Measurements from ENCODE around the gene TRDMT1. TPM values are rescaled to one million over a fixed set of nuclear protein-coding genes. Genes with fewer than 3 reads are reported as not detected.
A peak's percentile ranks its signal among the peaks of the same experiment; 100 is the strongest.

TRDMT1 gene
- total and polyA plus RNA-seq, 2 experiments from 2014 or later: 3.5 to 4.2 TPM

DNA sequence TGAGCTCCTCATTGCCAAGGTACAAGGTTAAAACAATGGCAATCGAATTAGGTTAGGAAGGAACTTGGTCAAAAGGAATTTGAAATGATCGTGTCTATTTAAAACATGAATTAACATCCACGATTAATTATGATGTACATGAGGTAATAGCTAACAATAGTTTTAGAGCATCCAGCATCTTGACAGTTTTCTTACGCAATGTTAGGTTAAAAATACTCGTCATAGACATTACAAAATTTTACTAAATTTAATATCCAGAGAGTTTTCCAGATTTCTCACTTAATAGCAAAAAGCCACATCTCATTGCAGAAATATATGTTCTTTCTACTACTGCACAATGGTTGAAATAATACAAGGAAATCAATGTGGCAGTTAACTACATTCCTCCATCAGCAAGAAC lies 94.5 kb downstream of the TRDMT1 start:
- TF ChIP-seq EZH2phosphoT487 (IDR thresholded peaks at IDR 0.05; ENCODE audit: low read depth, severe bottlenecking, unreplicated experiment) (no peak), EZH2 (IDR thresholded peaks at IDR 0.05; ENCODE audit: borderline replicate concordance) (no peak)
- TF ChIP-seq, protein P1, sequence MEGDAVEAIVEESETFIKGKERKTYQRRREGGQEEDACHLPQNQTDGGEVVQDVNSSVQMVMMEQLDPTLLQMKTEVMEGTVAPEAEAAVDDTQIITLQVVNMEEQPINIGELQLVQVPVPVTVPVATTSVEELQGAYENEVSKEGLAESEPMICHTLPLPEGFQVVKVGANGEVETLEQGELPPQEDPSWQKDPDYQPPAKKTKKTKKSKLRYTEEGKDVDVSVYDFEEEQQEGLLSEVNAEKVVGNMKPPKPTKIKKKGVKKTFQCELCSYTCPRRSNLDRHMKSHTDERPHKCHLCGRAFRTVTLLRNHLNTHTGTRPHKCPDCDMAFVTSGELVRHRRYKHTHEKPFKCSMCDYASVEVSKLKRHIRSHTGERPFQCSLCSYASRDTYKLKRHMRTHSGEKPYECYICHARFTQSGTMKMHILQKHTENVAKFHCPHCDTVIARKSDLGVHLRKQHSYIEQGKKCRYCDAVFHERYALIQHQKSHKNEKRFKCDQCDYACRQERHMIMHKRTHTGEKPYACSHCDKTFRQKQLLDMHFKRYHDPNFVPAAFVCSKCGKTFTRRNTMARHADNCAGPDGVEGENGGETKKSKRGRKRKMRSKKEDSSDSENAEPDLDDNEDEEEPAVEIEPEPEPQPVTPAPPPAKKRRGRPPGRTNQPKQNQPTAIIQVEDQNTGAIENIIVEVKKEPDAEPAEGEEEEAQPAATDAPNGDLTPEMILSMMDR (IDR thresholded peaks at IDR 0.05; ENCODE audit: poor library complexity): no peak
- Histone ChIP-seq H3K4me1 (ENCODE audit: insufficient read depth) (no peaks in the 10 kb centered on the region), H3K4me2 (no peak overlapping the region), H3K27me3 (no peaks in the 10 kb centered on the region), H3K79me2 (no peaks in the 10 kb centered on the region), H3K4me3 (no peak overlapping the region), H3K9me2 (replicated peaks; ENCODE audit: insufficient read depth) (no peaks in the 10 kb centered on the region), H2AFZ (no peak overlapping the region), H4K20me1 (ENCODE audit: insufficient read depth, poor library complexity, severe bottlenecking) (no peaks in the 10 kb centered on the region), H3K9me3 (ENCODE audit: low read depth) (no peaks in the 10 kb centered on the region), H3K36me3 (replicated peaks; ENCODE audit: insufficient read depth, low read depth) (no peaks in the 10 kb centered on the region), H3K27ac (no peak overlapping the region)
- WGBS (ENCODE audit: low lambda C conversion rate, missing lambda C conversion rate): 93% methylated on average over 5 of the region's 5 CpGs
- DNase-seq (ENCODE audit: low spot score): no peak

DNA sequence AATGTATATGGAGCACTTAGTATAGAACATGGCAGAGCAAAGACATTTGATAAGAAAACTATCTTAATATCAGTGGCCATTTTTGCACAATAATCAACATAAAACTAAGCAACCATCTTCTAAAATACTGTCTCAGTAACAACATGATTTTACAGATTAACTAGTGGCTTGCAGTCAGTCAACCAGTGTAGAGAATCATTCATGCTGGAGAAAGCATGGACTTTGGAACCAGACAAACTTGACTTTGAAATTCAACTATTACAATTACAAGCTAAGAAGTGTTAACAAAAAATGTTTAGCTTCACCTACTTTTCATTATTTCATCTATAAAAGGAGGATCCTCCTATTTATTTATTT lies 99.6 kb downstream of the TRDMT1 start:
- no peak for DNase-seq (ENCODE audit: low spot score)
- no peaks in the 10 kb centered on the region for H3K9me3 ChIP-seq (ENCODE audit: low read depth)
- no peak overlapping the region for H3K4me3 ChIP-seq
- H3K27me3 ChIP-seq: no peaks in the 10 kb centered on the region
- no peaks in the 10 kb centered on the region for H3K4me1 ChIP-seq (ENCODE audit: insufficient read depth)
- H3K4me2 ChIP-seq: peak overlapping the region; percentile 42
- no peak overlapping the region for H2AFZ ChIP-seq
- H3K36me3 ChIP-seq (replicated peaks; ENCODE audit: insufficient read depth, low read depth): no peaks in the 10 kb centered on the region
- H4K20me1 ChIP-seq (ENCODE audit: insufficient read depth, poor library complexity, severe bottlenecking): no peaks in the 10 kb centered on the region
- TF ChIP-seq EZH2 (IDR thresholded peaks at IDR 0.05; ENCODE audit: borderline replicate concordance): no peak
- no peak for TF ChIP-seq EZH2phosphoT487 (IDR thresholded peaks at IDR 0.05; ENCODE audit: low read depth, severe bottlenecking, unreplicated experiment)
- TF ChIP-seq, protein P1 (IDR thresholded peaks at IDR 0.05; ENCODE audit: poor library complexity): no peak
- H3K27ac ChIP-seq: peak overlapping the region; percentile 70
- H3K9me2 ChIP-seq (replicated peaks; ENCODE audit: insufficient read depth): no peaks in the 10 kb centered on the region
- H3K79me2 ChIP-seq: no peaks in the 10 kb centered on the region

DNA sequence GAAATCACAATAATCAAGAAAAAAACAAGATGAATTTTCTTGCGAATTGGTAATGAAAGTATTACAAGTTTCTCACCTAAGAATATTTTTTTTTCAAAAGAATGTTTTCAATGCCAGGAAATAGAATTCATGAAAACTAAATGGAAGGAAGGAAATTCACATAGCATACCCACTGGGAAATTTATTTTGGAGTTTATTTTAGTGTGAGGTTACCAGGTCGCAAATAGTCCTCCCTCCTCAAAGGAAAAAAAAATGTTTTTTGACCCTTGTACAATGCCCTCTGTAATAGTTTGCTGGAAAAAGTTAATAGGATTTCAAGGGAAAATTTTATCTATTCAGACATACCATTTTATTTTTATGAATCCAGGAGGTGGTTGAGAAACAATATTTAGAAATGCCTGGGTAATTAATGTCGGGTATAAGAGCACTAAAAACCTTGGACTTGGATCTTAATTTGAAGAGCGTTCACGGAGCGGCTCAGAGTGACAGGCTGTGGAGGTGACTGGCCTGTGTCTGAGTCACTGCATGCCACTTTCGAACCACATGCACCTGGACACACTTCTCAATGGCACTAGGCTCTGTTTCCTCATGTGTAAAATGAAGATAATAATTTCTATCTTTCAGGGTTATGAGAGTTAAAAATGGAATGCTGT lies 100.1 kb downstream of the TRDMT1 start:
- no peaks in the 10 kb centered on the region for H4K20me1 ChIP-seq (ENCODE audit: insufficient read depth, poor library complexity, severe bottlenecking)
- H3K36me3 ChIP-seq (replicated peaks; ENCODE audit: insufficient read depth, low read depth): no peaks in the 10 kb centered on the region
- WGBS (ENCODE audit: low lambda C conversion rate, missing lambda C conversion rate): 68% methylated on average over 7 of the region's 7 CpGs
- H3K27ac ChIP-seq: peak overlapping the region; percentile 70
- no peaks in the 10 kb centered on the region for H3K9me2 ChIP-seq (replicated peaks; ENCODE audit: insufficient read depth)
- H3K27me3 ChIP-seq: no peaks in the 10 kb centered on the region
- H3K4me2 ChIP-seq: peak overlapping the region; percentile 42
- no peaks in the 10 kb centered on the region for H3K4me1 ChIP-seq (ENCODE audit: insufficient read depth)
- H3K79me2 ChIP-seq: no peaks in the 10 kb centered on the region
- no peaks in the 10 kb centered on the region for H3K9me3 ChIP-seq (ENCODE audit: low read depth)
- DNase-seq (ENCODE audit: low spot score): peak; percentile 57
- TF ChIP-seq EZH2 (IDR thresholded peaks at IDR 0.05; ENCODE audit: borderline replicate concordance) (no peak), EZH2phosphoT487 (IDR thresholded peaks at IDR 0.05; ENCODE audit: low read depth, severe bottlenecking, unreplicated experiment) (no peak)
- H3K4me3 ChIP-seq: no peak overlapping the region
- H2AFZ ChIP-seq: no peak overlapping the region

DNA sequence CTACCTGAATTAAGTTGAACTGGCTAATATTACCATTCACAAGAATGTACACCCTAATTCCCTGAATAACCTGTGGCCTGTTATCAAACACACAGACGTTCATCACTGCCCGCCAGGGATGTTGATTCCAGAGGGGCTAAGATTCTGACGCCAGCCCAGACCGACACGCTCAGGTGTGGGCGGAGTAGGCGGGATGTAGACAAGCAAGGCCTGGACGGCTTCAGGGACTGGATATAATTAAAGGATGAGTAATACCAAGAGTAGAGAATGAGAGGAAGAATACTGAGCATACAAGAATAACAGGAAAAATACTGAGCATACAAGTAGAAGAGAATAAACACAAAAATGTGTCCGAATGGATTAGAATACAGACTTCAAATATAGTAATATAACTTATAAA lies 100.9 kb downstream of the TRDMT1 start:
- Histone ChIP-seq H3K27ac (no peak overlapping the region), H2AFZ (no peak overlapping the region)

More for the DNA sequence above, 100.9 kb downstream of the TRDMT1 start:
- Histone ChIP-seq H3K4me3 (no peak overlapping the region), H3K36me3 (replicated peaks; ENCODE audit: insufficient read depth, low read depth) (no peaks in the 10 kb centered on the region), H3K9me3 (ENCODE audit: low read depth) (no peaks in the 10 kb centered on the region), H3K79me2 (no peaks in the 10 kb centered on the region), H3K4me2 (no peak overlapping the region), H3K9me2 (replicated peaks; ENCODE audit: insufficient read depth) (no peaks in the 10 kb centered on the region), H4K20me1 (ENCODE audit: insufficient read depth, poor library complexity, severe bottlenecking) (no peaks in the 10 kb centered on the region), H3K27me3 (no peaks in the 10 kb centered on the region), H3K4me1 (ENCODE audit: insufficient read depth) (no peaks in the 10 kb centered on the region)
- TF ChIP-seq EZH2 (IDR thresholded peaks at IDR 0.05; ENCODE audit: borderline replicate concordance): no peak
- no peak for TF ChIP-seq EZH2phosphoT487 (IDR thresholded peaks at IDR 0.05; ENCODE audit: low read depth, severe bottlenecking, unreplicated experiment)
- TF ChIP-seq, protein P1 (IDR thresholded peaks at IDR 0.05; ENCODE audit: poor library complexity): no peak
- no peak for DNase-seq (ENCODE audit: low spot score)
- 81% methylated on average over 9 of the region's 9 CpGs for WGBS (ENCODE audit: low lambda C conversion rate, missing lambda C conversion rate)
